Activated CD8-positive, alpha-beta memory T cell treated with anti-CD3 and anti-CD28 coated beads for 4 hours (primary cell): ENCODE measurements around the gene KIZ.

Experiments
- DNase-seq, 2 donors: peaks; one replicate each; pipeline ENCODE4 v3.0.0-alpha.2; 2020; ENCODE audit warnings: low read depth in 2 of 2

The KIZ gene

DNA sequence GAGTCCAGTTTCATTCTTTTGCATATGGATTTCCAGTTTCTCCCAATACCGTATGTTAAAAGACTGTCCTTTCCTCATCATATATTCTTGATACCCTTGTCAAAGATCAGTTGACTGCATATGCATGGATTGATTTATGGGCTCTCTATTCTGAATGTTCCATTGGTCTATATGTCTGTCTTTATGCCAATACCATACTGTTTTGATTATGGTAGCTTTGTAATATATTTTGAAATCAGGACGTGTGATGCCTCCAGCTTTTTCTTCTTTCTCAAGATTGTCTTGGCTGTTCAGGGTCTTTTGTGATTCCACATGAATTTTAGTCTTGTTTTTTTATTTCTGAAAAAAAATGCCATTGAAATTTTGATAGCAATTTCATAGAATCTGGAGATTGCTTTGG lies 51.9 kb downstream of the KIZ start:
- DNase-seq: no peak

DNA sequence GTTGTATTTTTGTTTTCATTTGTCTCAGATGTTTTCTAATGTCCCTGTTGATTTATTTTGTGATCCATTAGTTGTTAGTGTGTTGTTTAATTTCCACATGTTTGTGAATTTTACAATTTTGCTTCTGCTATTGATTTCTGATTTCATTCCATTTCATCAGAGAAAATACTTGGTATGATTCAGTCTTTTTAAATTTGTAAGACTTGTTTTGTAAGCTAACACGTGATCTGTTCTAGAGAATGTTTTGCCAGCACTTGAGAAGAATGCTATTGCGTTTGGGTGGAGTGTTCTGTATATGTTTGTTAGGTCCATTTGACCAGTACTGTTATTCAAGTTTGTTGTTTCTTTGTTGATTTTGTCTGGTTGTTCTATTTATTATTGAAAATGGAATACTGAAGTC lies 53.9 kb downstream of the KIZ start:
- DNase-seq: no peak

DNA sequence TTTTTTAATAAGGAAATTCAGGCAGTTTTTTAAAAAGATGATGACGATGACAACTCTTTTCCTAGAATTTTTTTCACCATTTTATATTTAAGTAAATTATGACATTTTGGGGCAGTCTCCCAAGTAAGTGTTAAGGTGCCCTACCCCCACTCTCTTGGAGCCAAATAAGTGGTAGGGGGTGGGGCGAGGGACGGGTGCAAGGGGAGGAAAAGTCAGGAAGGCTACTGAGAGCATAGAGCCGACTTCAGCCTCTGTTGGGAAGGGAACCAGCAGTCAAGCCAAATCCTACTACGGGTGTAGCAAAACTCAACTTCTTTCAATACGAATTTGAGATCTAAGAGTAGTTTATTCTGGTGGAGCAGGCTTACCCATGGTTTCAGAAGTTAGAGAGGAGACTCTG lies 54.4 kb downstream of the KIZ start:
- no peak for DNase-seq

DNA sequence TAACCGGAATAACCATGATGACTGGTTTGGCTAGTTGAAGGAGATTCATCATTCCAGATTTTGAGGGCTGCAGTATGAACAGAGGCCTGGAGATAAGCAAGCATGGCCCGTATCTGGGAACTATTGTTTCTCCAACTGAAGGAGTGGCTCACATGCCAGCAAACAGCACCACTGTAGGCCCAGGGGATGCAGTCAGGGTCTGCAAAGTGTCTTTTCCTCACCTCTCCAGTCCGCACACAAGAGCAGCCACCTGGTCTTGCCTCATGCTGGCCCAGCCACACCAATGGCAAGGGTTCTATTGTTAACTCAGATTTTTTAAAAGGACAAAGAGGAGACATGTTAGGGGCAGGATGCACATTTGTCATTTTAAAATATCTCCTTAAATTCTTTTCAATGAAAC lies 55.1 kb downstream of the KIZ start:
- DNase-seq: no peak

DNA sequence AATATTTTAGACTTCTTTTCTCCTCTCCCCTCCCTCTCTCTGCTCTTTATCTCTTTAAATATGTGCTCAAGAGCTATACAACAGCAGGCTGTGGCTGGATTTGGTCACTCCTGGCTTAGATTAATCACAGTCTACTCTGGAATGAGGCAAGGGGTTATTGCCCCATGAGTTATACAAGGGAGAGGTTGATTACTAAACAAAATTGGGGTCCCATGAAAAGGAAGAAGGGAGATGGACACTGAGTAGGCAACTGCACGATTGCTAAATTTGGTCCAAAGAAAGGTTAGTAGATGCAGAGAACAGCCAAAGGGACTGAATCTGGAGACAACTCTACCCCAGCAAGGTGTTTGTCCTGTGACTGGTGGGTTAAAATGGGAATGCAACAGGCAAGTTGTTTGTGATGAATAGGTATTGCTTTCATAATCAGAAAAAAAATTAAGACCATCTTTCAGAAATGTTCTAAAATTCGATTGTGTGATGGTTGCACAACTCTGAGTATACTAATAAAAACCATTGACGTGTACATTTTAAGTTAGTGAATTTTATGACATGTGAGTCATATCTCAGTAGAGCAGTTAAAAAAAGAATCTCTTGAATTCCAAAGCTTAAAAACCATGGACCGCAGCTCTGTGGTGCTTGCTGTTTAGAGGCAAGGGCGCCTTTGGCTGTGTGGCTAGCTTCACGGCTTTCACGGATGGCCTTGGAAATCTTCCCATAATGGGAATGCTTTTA lies 57.1 kb downstream of the KIZ start:
- DNase-seq: no peak

DNA sequence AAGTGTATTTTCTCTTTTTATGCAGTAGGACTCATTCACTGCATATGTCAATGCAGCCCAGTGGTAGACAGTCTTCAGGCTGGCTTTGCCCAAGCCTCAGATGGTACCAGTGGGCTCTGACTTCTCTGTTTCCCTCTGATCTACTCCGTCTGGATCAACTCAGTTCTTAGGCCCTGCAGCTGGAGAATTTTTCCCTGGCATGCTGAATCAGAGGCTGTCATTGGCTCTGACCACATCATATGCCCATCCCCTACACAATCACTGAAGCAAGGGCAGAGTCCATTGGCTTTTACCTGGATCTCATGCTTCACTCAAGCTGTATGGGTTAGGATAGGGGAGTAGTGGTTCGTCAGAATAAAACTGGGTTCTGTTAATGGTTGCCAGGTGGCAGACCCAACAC lies 57.8 kb downstream of the KIZ start:
- no peak for DNase-seq

DNA sequence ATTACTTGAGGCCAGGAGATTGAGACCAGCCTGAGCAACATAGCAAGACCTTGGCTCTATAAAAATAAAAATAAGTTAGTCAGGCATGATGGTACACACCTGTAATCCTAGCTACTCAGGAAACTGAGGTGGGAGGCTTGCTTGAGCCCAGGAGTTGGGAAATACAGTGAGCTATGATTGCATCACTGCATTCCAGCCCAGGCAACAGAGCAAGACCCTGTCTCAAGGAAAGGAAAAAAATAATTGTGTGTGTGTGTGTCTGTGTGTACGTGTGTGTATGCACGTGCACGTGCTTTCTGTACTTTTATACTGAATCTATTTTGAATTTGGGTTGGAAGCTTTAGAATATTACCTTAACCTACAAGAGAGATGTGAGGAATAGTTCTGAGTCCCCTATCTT lies 58.9 kb downstream of the KIZ start:
- no peak for DNase-seq

DNA sequence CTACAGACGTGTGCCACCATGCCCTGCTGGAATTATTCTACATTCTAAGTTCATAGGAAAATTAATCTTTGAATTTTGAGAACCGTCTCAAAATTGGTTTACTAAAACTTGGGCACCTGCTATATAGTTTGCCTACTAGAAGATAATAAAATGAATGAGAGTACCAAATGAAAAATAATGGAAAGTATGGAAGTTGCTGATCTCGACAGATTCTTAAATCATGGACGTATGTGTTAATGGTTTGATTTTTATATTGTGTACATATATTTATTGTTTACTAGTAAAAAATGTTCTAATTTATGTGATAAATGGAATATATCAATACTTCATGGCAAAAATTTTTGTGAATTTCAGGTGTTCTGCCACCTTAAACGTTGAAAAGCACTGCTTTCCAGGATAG lies 60.0 kb downstream of the KIZ start:
- no peak for DNase-seq

DNA sequence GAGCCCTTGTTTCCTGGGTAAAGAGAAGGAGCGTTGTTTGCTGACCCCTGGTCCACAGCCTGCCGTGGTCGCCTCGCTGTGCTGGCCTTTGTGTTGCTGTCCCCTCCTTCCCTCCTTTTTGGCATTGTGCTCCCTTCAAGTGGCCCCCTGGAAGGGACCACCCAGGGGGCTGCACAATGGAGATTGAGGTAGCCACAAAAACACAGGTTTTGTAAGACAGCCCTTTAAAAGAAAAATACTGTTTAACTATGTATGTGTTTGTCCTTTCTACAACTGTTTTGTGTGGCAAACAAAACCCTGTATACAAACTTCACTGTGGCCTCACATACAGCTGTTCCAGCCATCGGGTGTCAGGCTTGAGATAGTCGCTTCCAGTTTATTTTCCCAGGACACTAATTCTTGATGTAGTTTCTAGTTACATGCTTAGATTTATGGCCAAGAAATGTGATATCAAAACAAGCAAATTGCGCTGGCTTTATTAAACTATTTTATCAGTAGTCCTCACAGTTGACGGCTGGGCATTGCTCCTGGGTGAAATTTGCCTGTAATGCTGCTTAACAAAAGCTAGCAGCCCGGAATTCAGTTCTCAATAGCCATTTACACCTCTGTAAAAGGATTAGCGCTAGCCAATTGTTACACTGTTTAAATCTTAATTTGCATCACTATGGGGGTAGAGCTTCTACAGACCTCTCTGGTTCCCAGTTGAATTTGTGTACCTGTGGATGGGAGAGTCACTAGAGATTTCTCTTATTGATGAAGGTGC lies 64.1 kb downstream of the KIZ start:
- no peak for DNase-seq

DNA sequence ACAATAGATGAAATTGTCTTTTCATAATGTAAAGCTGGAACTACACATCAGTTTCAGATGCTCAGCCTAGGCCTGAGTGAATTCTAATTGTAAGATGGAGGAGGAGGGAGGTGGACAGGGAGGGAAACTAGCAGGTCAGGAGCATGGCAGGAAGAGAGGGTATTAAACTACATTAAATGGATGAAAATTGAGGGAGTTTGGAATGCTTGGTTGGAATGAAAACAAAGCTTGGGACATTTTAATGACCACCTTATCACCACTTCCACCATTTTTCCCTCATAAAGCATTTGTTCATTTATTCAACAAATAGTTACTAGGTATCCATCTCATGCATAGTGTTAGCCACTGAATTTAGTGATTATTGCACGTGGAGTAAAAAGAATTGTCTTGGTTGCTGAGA lies 65.0 kb downstream of the KIZ start:
- DNase-seq: no peak

DNA sequence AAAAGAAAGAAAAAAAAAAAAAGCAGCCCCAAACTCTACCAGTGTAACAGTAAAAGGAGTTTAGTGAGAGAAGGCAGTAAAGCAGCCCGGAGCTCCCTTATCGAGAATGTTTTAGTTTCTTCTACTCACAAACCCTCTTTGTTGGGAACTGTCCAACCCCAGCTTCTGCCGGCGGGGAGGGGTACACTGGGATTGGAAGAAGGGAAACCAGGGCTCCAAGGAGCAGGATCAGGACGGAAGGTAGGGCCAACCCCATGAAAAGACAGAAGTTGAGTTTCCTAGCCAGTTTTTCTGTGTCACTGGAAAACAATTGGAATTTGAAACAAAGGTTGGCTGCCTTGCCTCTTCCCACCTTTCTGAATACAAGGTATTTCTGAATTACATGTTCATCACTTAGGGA lies 66.0 kb downstream of the KIZ start:
- DNase-seq: no peak

DNA sequence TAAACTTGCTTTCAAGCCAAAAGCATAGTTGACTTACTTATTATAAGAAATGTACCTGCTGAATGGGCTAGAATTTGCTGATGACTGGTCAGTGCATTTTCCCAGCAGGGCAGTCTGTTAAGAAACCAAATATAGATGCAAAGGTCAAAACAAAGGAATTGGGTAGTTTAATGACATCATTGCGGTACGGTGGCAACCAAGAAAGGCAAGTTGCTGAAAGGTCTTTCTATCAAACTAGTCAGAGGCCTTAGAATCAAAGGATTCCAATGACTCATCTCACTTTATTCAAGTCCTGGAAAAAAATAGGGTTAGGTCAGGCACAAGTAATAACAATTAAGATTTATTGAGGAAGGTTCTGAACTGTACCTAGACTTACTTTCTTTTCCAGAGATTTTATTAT lies 76.4 kb downstream of the KIZ start:
- DNase-seq: no peak

DNA sequence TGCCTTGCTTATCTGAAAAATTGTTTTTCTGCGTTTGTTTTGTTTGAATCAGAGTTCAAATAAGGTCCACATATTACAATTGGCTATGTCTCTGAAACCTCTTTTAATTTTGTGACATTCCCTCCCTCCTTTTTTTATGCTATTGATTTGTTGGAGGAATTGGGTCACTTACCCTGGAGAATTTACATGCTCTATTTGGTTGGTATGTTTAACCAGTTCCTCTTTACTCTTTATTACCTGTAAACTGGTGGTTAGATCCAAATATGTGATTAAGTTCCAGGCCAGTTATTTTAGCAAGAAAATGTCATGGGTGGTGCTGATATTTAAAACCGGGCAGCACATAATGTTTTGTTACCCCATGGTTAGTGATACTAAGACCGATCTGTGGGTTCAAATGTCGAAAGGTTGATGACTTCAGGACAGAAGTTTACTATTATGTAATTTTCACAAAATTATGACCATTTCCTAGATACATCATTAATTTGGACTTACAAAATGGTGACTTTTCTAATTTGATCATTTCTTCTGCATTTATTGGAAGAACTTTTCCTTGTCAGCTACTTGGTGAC lies 77.3 kb downstream of the KIZ start:
- no peak for DNase-seq

DNA sequence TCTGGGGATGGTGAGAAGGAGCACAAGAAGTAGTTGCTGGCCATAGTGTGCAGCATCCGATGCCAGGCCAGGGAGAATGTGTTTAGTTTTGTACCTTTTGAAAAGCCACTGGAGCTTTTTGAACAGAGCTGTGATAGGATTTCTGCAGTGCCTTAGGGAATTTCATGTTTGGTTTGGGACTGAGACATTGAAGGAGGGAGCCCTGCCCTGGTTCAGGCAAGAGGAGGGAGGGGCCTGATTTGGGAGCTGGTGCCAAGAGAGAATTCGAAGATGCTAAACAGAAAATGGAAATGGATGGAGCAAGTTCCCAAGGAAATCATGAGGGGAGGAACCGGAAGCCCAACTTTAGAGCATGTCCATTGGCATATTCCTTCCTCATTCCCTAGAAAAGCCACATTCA lies 80.7 kb downstream of the KIZ start:
- DNase-seq: no peak

DNA sequence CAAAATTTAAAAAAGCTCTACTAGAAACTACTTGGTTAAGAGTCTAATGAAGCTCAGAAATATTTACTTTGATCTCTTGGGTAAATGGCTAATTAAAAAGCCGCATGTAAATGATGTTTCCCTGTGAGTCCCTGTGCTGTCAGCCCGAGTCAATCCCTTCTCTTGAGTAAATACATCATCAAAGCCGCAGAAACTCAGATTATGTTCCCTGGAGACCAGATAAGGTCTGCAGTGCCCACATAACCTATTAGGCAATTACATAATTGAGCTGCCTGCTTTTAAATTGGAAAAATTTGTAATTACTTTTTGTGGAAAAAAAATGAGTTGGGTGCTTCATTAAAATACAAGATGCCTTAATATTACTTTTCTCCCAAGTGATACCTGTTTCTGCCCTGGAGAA lies 83.1 kb downstream of the KIZ start:
- no peak for DNase-seq

DNA sequence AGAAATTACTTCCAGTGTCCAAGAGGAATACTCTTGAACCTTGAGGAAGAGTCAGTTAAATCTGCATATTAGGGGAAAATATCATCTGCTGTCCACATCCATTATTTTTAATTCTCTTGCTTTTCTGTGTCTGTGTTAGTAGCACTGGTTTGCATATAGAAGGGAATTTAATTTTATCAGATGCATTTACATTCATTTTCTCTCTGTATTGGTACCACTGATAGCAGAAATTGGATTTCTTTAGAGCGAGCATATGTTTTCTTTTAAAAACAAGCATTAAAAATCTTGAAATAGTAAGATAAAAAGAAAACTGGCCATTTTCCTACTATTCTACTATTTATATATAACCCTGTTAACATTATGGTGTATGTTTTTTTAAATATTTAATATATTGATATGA lies 83.8 kb downstream of the KIZ start:
- no peak for DNase-seq

DNA sequence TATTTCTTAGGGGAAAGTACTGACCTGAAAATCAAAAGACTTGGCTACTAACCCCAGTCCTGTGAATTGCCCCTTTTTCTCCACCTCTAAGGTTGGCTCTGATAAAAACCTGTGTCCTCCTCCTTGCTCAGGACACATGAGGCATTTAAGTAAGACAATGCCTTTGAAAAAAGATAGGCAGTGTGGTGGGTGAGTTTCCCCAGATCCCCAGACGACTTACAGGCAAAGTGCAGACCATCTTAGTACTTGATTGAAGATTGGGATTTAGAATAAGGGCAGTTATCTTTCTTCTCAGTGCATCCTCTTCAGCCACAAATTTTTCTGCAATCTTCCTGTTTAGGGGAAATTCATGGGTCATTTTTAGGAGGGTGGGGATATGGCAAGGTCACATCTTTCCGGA lies 87.8 kb downstream of the KIZ start:
- DNase-seq: no peak

DNA sequence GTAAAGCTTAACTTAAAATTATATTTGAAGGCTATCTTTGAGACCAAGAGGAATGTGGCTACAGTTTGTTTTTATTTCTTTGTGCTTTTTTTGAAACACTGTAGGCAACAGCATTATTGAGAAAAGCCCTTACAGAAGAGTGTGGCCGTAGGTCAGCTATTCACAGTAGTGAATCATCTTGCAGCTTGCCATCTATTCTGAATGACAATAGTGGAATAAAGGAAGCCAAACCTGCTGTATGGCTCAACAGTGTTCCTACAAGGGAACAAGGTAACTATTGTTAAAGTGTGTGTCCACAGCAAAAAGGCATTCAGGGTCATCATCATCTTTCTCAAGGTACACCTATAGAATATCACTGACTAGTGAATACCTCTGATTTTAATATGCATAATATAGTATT lies 88.5 kb downstream of the KIZ start:
- no peak for DNase-seq

DNA sequence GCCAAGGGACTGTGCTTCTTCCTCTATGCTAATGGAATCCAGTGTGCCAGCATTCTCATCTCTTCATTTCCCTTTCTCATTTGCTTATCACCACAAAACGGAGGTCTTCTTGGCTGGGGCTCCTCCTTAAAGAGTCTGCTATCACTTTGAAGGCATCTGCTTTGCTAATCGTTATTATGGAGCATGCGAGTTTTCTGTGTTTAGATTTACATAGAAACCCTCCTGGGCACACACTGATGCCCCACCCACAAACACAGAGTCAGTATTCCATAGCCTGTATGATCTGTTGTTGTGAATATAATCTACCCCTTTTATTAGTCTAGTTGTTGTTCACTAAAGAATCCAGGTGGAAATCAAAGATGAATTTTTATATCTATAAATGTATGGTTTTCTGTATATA lies 93.8 kb downstream of the KIZ start:
- DNase-seq: no peak

DNA sequence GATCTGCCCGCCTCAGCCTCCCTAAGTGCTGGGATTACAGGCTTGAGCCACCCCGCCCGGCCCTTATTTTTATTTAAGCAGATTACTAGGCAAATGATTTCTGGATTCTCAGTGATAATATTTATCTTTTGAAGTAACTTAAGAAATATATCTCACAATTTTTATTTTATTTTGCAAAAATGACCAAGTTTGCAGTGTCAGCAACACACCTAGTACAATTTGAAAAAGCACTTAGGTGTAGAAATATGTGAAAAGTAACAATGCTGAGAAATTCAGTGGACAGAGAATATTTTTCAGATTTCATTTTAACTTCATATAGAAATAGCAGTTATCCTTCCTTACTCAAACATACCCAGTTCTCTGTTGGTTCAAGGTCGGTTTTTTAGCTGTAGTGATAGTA lies 98.3 kb downstream of the KIZ start:
- no peak for DNase-seq

DNA sequence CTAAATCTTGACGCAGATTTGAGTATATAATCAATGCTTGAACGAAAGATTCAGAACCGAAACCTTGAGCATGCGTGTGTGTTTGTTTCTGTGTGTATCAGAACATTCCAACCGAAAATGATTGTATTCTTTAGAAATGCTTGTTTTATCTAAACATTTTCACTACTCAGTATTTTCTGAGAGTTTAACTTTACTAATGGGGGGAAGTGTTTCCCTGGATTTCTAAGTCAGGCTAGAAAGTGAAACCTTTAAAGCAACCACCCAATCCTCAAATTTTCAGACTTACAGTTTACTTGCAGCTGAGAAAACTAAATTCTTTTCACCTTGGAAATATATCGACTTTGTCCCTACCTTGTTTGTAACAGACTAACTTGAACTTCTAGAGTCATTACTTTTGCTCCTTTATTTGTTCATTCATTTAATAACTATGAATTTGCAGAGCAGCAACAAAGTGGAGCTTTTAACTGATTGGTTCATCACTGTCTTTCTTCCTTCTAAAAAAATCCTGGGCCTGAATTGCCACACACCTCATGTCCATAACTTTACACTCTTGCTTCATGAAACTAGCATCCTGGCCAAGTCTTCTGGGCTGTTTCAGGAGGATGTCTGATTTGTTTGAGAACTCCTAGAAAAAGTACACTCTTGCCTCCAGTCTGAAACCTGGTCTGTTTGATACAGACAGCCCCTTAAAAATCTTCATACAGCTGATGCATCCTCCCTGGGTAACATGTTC lies 99.5 kb downstream of the KIZ start:
- DNase-seq: no peak

DNA sequence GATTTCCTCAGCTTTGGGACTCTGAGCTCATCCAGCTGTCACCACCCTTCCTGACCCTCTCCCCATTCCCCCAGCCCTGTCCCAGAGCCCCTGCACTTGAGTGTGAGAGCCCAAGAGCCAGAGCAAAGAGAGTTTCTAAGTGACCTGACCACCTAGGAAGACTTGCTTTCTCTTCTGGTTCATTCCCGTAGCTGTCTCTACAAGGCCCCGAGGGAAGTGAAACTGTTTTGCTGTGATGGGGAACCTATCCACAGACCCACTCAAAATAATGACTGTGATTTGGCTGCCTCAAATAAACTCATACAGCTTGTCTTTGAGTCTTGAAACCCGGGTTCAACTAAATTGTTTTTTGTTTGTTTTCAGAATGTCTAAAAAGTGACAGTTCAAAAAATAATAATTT lies 102.6 kb downstream of the KIZ start:
- DNase-seq: no peak

DNA sequence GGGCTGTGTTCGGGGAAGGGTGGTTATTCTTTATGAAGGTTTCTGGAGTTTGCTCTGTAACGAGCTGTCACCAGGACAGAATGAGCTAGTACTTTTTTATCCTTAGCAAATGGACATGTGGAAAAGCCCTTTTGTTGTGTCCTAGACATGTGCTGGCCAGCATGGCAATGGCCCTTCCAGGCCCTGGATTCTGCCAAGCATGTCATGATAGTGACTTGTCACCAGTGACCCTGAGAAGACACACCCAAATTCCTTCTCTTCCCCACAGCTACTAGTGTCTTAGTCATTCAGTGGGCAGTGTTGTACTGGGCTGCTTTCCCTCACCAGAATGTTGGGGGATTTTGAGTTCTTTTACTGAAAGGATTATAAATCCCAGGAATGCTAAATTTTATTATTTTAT lies 103.3 kb downstream of the KIZ start:
- no peak for DNase-seq
